RWPE1 (cell line): ENCODE results near the gene BSG.
"Not testable (repeated sequence)": the region's sequence is repeated elsewhere in the genome, so short reads cannot be mapped to it uniquely, and the experiment has no call there.

Source experiments
- CTCF ChIA-PET: fragments of 350-600 bp; sonication (Branson Sonifier 250); formaldehyde crosslinking; extraction: SDS; loops from one replicate; lab custom pipeline; 2021; lab: Yijun Ruan, JAX
- POLR2A ChIA-PET: fragments of 400-600 bp; formaldehyde crosslinking; extraction: SDS; loops from one replicate; lab custom pipeline; 2020; ENCODE audit warnings: antibody characterized with exemption; ENCODE audit not compliant: low non-redundant PET; lab: Yijun Ruan, JAX
- DNase-seq: peaks from one replicate; pipeline ENCODE4 v3.0.0; 2012; ENCODE audit warnings: low spot score
- H3K27ac ChIP-seq: fragments of 450-650 bp; 2 replicates; pipeline ENCODE4 v1.5.1; 2017
- CTCF ChIP-seq: fragments of 450-650 bp; conservative IDR thresholded peaks from 2 replicates; pipeline ENCODE4 v1.5.1; 2017; ENCODE audit warnings: low read depth, mild to moderate bottlenecking

The BSG gene

GRCh38 chr19:584240-585001, 12.0 kb downstream of the BSG start:
- ChIA-PET POLR2A (no interaction called here), CTCF (interaction anchor here (0.6 to 1.5 kb wide), 10 partner anchors 8 to 216 kb away, joined by 3 to 8 read pairs (median 4); partner anchors contain the start of gene BSG)
- no peak for DNase-seq
- peak overlapping the region; percentile 56 for H3K27ac ChIP-seq
- TF ChIP-seq CTCF = peak; percentile 89

- CTCF ChIA-PET = interaction anchor here (0.6 to 1.5 kb wide), 6 partner anchors 9 to 217 kb away, joined by 3 to 8 read pairs (median 4); no protein-coding TSS in a partner anchor
- DNase-seq, POLR2A ChIA-PET, H3K27ac ChIP-seq: not testable (repeated sequence)
Observed at GRCh38 chr19:585146-585545, 12.8 kb downstream of the BSG start.

GRCh38 chr19:585551-586110, 13.2 kb downstream of the BSG start:
- ChIA-PET POLR2A (interaction anchor here (0.6 kb wide), 1 partner anchor 14 kb away, joined by 4 read pairs; no protein-coding TSS in a partner anchor), CTCF (interaction anchor here (0.8 to 1.0 kb wide), 2 partner anchors 11 to 44 kb away, joined by 3 to 4 read pairs; no protein-coding TSS in a partner anchor)
- no peak for TF ChIP-seq CTCF
- no peak for DNase-seq
- H3K27ac ChIP-seq = peak overlapping the region; percentile 36

GRCh38 chr19:588093-588740, 15.8 kb downstream of the BSG start:
- peak; percentile 59 for TF ChIP-seq CTCF
- peak overlapping the region; percentile 57 for H3K27ac ChIP-seq
- POLR2A ChIA-PET = interaction anchor here (1.0 kb wide), 1 partner anchor 11 kb away, joined by 3 read pairs; no protein-coding TSS in a partner anchor
- CTCF ChIA-PET = interaction anchor here (0.7 to 0.9 kb wide), 3 partner anchors 28 to 155 kb away, joined by 3 to 4 read pairs (median 3); no protein-coding TSS in a partner anchor
- DNase-seq = no peak

GRCh38 chr19:588741-589692, 16.6 kb downstream of the BSG start:
- POLR2A ChIA-PET = interaction anchor here (1.0 kb wide), 1 partner anchor 12 kb away, joined by 3 read pairs; no protein-coding TSS in a partner anchor
- no peak for TF ChIP-seq CTCF
- CTCF ChIA-PET = interaction anchor here (0.7 to 0.9 kb wide), 3 partner anchors 27 to 154 kb away, joined by 3 to 4 read pairs (median 3); no protein-coding TSS in a partner anchor
- DNase-seq = no peak
- peak overlapping the region; percentile 57 for H3K27ac ChIP-seq

- no peak for DNase-seq
- ChIA-PET POLR2A (no interaction called here), CTCF (no interaction called here)
- H3K27ac ChIP-seq = peak within 1 kb of the TSS; percentile 57; the same call in 1 of the 2 replicates
- TF ChIP-seq CTCF = no peak
Observed at GRCh38 chr19:589693-590395, 17.4 kb downstream of the BSG start, which contains the start of gene HCN2. Gene HCN2 (plus strand): TSS chr19:589881. CDS start chr19:589946, 65 bp downstream.
